ENCODE measurements around the gene SYNE3.
A peak's percentile ranks its signal among the peaks of the same experiment; 100 is the strongest.

SYNE3 gene

DNA sequence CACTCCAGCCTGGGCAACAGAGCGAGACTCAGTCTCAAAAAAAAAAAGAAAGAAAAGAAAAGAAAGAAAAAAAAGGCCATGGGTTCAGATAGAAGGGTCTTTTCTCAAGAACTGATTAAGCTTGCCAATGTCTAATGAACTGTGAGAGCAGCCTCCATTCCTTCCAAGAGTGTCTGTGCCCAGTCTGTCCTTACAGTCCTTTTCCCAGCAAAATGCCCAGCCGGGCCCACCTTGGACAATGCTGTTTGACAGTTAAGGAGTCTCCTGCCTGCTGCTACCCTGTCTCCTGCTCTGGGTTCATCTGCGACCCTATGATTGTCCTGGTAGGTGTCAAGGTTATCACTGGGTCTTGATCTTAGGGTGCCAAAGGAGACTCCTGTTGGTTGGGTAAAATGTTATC, 21.4 kb downstream of the SYNE3 start:
- no peak overlapping the region for H3K4me3 ChIP-seq (replicated peaks; ENCODE audit: low read depth, low read length)
- no peak for DNase-seq (ENCODE audit: low read depth)
- TF ChIP-seq, protein P1, sequence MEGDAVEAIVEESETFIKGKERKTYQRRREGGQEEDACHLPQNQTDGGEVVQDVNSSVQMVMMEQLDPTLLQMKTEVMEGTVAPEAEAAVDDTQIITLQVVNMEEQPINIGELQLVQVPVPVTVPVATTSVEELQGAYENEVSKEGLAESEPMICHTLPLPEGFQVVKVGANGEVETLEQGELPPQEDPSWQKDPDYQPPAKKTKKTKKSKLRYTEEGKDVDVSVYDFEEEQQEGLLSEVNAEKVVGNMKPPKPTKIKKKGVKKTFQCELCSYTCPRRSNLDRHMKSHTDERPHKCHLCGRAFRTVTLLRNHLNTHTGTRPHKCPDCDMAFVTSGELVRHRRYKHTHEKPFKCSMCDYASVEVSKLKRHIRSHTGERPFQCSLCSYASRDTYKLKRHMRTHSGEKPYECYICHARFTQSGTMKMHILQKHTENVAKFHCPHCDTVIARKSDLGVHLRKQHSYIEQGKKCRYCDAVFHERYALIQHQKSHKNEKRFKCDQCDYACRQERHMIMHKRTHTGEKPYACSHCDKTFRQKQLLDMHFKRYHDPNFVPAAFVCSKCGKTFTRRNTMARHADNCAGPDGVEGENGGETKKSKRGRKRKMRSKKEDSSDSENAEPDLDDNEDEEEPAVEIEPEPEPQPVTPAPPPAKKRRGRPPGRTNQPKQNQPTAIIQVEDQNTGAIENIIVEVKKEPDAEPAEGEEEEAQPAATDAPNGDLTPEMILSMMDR (IDR thresholded peaks at IDR 0.05; ENCODE audit: low read length, missing control alignments), result no peak

DNA sequence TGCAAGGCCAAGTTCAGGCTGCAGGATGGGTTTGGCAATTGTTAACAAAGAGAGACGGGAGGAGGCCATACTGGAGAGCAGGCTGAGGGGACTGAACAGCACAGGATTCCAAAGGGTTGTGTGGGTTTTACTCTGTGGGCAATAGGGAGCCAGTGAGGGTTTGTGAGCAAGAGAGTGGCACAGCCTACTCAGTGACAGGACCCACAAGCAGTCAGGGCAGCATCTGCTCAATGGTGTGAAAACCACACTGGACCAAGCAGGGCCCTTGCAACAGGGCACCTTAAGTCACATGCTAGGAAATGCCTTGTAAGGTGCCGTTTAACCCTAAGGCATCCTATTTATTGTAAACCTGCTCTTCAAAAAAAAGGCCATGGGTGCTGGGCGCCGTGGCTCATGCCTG, 22.0 kb downstream of the SYNE3 start:
- DNase-seq (ENCODE audit: low read depth), result no peak
- TF ChIP-seq, protein P1 (IDR thresholded peaks at IDR 0.05; ENCODE audit: low read length, missing control alignments), result no peak
- no peak overlapping the region for H3K4me3 ChIP-seq (replicated peaks; ENCODE audit: low read depth, low read length)

DNA sequence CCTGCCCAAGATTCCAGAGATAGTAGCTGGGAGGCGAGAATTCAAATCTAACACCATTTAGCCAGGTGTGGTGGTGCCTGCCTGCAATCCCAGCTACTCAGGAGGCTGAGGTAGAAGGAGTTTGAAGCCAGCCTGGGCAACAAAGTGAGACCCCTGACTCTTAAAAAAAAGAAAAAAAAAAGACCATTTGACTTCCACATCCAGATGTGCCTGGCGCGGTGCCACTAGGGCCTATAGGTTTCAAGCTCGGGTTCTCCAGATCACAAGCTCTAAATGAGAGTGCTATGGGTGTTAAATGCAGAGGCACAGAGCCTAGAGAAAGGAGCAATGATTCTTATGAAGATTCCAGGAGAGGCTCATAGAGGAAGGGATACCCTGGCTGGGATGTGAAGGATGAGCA, 22.5 kb downstream of the SYNE3 start:
- no peak overlapping the region for H3K4me3 ChIP-seq (replicated peaks; ENCODE audit: low read depth, low read length)
- DNase-seq (ENCODE audit: low read depth), result no peak
- TF ChIP-seq, protein P1 (IDR thresholded peaks at IDR 0.05; ENCODE audit: low read length, missing control alignments), result no peak

DNA sequence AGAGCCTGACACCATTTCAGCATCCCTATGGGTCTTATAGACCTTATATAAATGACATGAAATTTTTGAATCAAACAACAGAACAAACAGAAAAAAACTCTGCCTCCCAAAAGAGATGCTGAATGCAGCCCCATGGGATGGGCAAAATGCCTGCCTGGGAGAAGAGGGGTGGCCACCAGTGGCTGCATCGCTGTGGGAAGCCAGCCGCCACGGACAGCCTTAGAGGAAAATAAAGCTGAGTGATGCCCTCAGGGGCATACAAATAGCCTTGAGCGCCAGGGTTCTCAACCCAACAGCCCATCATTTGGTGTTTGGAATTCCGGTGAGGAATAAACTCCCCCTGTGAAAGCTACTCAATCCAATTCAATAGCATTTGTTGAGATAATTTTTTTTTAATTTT, 22.9 kb downstream of the SYNE3 start:
- no peak overlapping the region for H3K4me3 ChIP-seq (replicated peaks; ENCODE audit: low read depth, low read length)
- DNase-seq (ENCODE audit: low read depth), result no peak
- TF ChIP-seq, protein P1 (IDR thresholded peaks at IDR 0.05; ENCODE audit: low read length, missing control alignments), result no peak

DNA sequence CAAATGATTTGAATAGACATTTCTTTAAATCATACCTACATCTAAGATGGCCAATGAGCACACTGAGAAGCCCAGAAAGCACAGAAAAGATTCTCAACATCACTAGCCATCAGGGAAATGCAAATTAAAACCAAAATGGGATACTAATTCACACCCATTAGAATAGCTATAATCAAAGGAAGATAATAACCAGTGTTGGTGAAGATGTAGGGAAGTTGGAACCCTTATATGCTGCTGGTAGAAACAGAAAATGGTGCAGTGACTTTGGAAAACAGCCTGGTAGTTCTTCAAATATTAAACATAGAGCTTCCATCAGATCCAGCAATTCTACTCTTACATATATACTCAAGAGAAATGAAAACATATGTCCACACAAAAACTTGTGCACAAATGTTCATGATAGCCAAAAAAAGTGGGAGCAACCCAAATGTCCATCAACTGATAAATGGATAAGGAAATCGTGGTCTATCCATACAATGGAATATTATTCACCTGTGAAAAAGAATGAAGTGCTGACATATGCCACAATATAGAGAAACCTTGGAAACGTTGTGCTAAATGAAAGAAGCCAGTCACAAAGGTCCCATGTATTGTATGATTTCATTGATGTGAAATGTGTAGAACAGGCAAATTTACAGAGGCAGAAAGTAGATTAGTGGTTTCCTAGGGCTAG, 24.4 kb downstream of the SYNE3 start:
- DNase-seq (ENCODE audit: low read depth), result no peak
- TF ChIP-seq, protein P1 (IDR thresholded peaks at IDR 0.05; ENCODE audit: low read length, missing control alignments), result no peak
- no peak overlapping the region for H3K4me3 ChIP-seq (replicated peaks; ENCODE audit: low read depth, low read length)

DNA sequence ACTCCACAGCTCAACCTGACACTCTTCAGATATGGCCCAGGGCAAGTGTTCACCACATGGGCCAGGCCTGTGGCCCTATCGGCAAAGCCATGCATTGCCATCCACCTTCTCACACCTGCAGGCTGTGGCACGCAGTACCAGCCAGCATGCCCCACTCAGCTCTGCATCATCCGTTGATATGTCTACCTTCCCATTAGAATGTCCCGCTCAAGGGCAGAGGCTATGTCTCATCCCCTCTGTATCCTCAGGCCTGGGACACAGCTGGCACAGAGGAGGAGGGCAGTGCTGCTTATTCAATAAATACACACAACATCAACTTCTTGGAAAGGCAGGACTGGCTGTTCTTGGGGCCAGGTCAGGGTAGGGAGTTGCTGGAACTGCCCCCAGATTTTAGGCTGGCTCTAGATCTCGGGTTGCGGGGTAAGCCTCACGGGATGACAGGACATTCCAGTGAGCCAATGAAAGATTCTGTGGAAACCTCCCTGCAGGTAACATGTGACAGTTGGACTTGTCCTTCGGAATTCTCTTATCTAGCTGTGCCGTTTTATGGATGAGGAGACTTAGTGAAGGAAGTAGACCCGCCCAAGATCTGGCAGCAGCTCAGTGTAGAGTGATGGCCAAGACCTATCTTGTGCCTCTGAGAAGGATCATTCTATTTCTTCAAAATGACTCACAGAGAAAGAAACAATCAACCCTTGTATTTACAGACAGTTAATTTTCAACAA, 25.6 kb downstream of the SYNE3 start:
- DNase-seq (ENCODE audit: low read depth), result peak; percentile 56
- H3K4me3 ChIP-seq (replicated peaks; ENCODE audit: low read depth, low read length), result no peak overlapping the region
- TF ChIP-seq, protein P1 (IDR thresholded peaks at IDR 0.05; ENCODE audit: low read length, missing control alignments), result no peak

DNA sequence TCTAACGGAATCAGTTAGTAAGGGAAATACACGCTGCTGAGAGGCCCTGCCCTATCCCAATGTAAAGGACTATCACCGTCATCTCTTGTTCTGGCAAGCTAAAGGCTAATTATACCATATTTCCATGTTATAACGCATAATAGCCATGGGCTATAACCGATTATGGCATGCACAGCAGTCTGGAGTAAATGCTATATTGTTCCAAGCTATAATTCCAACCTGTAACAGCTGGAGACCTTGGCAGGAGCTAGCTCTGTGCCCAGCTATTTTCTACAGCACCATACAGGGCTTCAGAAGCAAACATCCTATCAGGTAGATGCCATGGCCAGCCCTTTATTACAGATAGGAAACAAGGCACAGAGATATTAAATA, 26.3 kb downstream of the SYNE3 start:
- H3K4me3 ChIP-seq (replicated peaks; ENCODE audit: low read depth, low read length), result no peak overlapping the region
- TF ChIP-seq, protein P1 (IDR thresholded peaks at IDR 0.05; ENCODE audit: low read length, missing control alignments), result no peak
- DNase-seq (ENCODE audit: low read depth), result no peak
